Rectal smooth muscle tissue (tissue), 1 donor: ENCODE measurements around the gene MCU.
"Not testable (repeated sequence)": the region's sequence is repeated elsewhere in the genome, so short reads cannot be mapped to it uniquely, and the experiment has no call there.

Experiments used
- H3K27ac ChIP-seq: one replicate; pipeline ENCODE4 v1.7.0; 2013; ENCODE audit warnings: low read depth, low read length, inconsistent platforms
- H3K27me3 ChIP-seq: one replicate; pipeline ENCODE4 v1.7.0; 2013; ENCODE audit warnings: low read length; ENCODE audit not compliant: control insufficient read depth, insufficient read depth
- H3K36me3 ChIP-seq: one replicate; pipeline ENCODE4 v1.7.0; 2013; ENCODE audit warnings: low read length; ENCODE audit not compliant: control insufficient read depth, insufficient read depth
- H3K4me1 ChIP-seq: one replicate; pipeline ENCODE4 v1.7.0; 2013; ENCODE audit warnings: low read length; ENCODE audit not compliant: control insufficient read depth, insufficient read depth
- H3K4me3 ChIP-seq: one replicate; pipeline ENCODE4 v1.7.0; 2013; ENCODE audit warnings: low read length
- H3K9ac ChIP-seq: one replicate; pipeline ENCODE4 v1.7.0; 2013; ENCODE audit warnings: low read length

MCU gene

GRCh38 chr10:72663971-72664370, 28.0 kb upstream of the MCU start:
- Histone ChIP-seq H3K9ac (no peak overlapping the region), H3K4me3 (no peak overlapping the region), H3K27me3 (no peaks in the 10 kb centered on the region), H3K27ac (no peak overlapping the region), H3K4me1 (no peaks in the 10 kb centered on the region), H3K36me3 (no peaks in the 10 kb centered on the region)

GRCh38 chr10:72665925-72666324, 26.0 kb upstream of the MCU start:
- Histone ChIP-seq H3K9ac (no peak overlapping the region), H3K27me3 (no peaks in the 10 kb centered on the region), H3K27ac (no peak overlapping the region), H3K4me3 (no peak overlapping the region), H3K4me1 (no peaks in the 10 kb centered on the region), H3K36me3 (no peaks in the 10 kb centered on the region)

GRCh38 chr10:72667207-72667864, 24.6 kb upstream of the MCU start:
- no peak overlapping the region for H3K9ac ChIP-seq
- no peaks in the 10 kb centered on the region for H3K27me3 ChIP-seq
- H3K27ac ChIP-seq = no peak overlapping the region
- no peak overlapping the region for H3K4me3 ChIP-seq
- H3K36me3 ChIP-seq = no peaks in the 10 kb centered on the region
- no peaks in the 10 kb centered on the region for H3K4me1 ChIP-seq

DNA sequence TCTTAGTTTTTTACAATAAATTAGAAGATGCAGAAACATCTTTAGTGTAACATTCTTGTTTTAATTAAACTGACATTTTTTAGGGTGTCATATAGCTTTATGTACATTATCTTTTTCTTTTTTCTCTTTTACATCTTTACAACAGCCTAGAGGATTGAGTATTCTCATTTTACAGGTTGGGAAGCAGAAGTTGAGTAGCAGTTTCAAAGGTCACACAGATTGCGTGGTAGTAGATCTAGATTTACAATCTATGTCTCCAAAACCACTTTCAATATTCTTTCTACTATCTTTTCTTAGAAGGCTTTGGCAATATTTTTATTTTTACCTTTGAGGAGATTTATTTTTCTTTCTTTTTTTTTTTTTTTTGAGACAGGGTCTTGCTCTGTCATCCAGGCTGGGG, 18.7 kb upstream of the MCU start:
- no peaks in the 10 kb centered on the region for H3K27me3 ChIP-seq
- no peaks in the 10 kb centered on the region for H3K4me1 ChIP-seq
- H3K9ac ChIP-seq = no peak overlapping the region
- no peak overlapping the region for H3K27ac ChIP-seq
- H3K36me3 ChIP-seq = no peaks in the 10 kb centered on the region
- H3K4me3 ChIP-seq = no peak overlapping the region

DNA sequence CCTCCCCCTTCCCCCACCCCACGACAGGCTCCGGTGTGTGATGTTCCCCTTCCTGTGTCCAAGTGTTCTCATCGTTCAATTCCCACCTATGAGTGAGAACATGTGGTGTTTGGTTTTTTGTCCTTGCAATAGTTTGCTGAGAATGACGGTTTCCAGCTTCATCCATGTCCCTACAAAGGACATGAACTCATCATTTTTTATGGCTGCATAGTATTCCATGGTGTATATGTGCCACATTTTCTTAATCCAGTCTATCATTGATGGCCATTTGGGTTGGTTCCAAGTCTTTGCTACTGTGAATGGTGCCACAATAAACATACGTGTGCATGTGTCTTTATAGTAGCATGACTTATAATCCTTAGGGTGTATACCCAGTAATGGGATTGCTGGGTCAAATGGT, 17.8 kb upstream of the MCU start:
- not testable (repeated sequence) for H3K36me3 ChIP-seq, H3K27ac ChIP-seq, H3K4me3 ChIP-seq

GRCh38 chr10:72679838-72680241, 12.1 kb upstream of the MCU start:
- H3K4me1 ChIP-seq = no peaks in the 10 kb centered on the region
- H3K27me3 ChIP-seq = no peaks in the 10 kb centered on the region
- H3K27ac ChIP-seq = no peak overlapping the region
- no peaks in the 10 kb centered on the region for H3K36me3 ChIP-seq
- no peak overlapping the region for H3K4me3 ChIP-seq
- no peak overlapping the region for H3K9ac ChIP-seq

More for the DNA sequence above, 17.8 kb upstream of the MCU start:
- H3K27me3 ChIP-seq, H3K4me1 ChIP-seq, H3K9ac ChIP-seq: not testable (repeated sequence)

GRCh38 chr10:72682638-72683037, 9.3 kb upstream of the MCU start:
- H3K9ac ChIP-seq = no peak overlapping the region
- no peak overlapping the region for H3K4me3 ChIP-seq
- no peaks in the 10 kb centered on the region for H3K27me3 ChIP-seq
- no peaks in the 10 kb centered on the region for H3K4me1 ChIP-seq
- H3K36me3 ChIP-seq = no peaks in the 10 kb centered on the region
- H3K27ac ChIP-seq = no peak overlapping the region

- no peak overlapping the region for H3K9ac ChIP-seq
- no peak overlapping the region for H3K27ac ChIP-seq
- no peak overlapping the region for H3K4me3 ChIP-seq
- no peaks in the 10 kb centered on the region for H3K27me3 ChIP-seq
- no peaks in the 10 kb centered on the region for H3K4me1 ChIP-seq
- no peaks in the 10 kb centered on the region for H3K36me3 ChIP-seq
Observed at GRCh38 chr10:72685264-72685921, 6.5 kb upstream of the MCU start.

DNA sequence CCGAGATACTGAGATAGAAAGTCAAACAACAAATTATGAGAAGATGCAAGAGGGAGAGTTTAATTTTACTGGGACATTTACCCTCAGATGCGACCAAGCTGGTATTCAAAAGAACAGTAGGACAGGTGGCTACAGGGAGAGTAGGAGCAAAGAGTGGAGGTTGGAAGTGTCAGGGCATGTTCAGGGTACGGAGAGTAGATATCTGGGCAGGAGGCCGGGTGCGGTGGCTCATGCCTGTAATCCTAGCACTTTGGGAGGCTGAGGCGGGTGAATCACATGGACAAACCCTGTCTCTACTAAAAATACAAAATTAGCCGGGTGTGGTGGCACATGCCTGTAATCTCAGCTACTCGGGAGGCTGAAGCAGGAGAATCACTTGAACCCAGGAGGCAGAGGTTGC, 5.5 kb upstream of the MCU start:
- not testable (repeated sequence) for H3K27ac ChIP-seq, H3K36me3 ChIP-seq, H3K9ac ChIP-seq, H3K27me3 ChIP-seq, H3K4me3 ChIP-seq, H3K4me1 ChIP-seq

DNA sequence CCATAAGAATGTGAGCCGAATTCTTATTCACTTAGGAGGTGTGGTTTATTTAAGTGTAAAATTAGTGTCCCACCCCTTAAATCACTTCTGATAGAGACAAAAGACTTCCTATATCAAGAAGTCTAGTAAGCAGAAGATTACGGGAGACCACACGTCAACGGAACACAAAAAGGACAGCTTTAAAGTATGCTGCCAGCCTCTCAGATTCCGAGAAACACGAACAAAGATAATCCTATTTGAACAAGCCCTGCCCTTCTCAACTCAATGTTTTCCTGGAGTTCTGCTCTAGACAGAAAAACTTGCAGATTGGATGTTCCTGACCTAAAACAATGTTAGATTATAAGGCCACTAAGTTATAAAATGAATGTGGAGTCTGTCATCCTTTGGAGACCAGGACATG, 4.9 kb upstream of the MCU start:
- H3K36me3 ChIP-seq = no peaks in the 10 kb centered on the region
- H3K4me3 ChIP-seq = no peak overlapping the region
- H3K27ac ChIP-seq = no peak overlapping the region
- H3K4me1 ChIP-seq = peaks cover 4% of the 10 kb centered on the region
- H3K9ac ChIP-seq = no peak overlapping the region
- no peaks in the 10 kb centered on the region for H3K27me3 ChIP-seq

DNA sequence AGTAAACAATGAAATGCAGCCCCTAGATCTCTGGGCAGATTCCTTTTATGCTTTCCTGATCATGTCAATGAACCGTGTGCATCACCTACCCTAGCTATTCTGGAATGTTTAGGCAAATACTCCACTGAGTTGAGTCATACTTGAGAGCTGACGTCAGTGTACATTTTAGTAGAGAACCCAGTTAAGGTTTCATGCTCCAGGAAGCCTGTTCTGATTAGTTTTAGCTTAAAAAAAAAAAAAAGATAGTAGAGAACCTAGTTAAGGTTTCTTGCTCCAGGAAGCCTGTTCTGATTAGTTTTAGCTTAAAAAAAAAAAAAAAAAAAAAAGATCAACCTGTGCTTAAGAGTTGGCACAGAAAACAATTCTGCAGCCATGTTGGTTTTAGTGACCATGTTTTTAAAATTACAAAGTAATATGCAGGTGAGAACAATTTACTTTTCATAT, 3.7 kb upstream of the MCU start:
- Histone ChIP-seq H3K27me3 (no peaks in the 10 kb centered on the region), H3K4me3 (no peak overlapping the region), H3K4me1 (peaks cover 7% of the 10 kb centered on the region), H3K9ac (no peak overlapping the region), H3K27ac (no peak overlapping the region), H3K36me3 (no peaks in the 10 kb centered on the region)

DNA sequence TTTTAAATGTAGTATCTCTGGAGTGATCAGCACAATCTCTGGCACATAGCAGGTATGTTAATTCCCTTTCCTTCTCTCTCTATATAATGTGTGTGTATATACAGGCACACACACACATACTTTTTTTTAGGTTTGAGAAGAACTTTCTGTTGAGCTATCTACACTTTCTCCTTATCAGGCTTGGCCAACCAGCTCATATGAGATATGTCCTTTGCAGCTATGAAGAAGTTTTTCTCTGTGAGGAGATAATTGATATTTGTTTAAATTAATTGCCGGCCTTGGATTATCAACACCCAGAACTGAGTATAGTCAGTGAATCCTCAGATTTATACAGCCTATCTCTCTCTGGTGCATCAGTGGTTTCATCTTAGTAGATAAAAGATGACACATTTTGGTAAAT, 2.3 kb upstream of the MCU start:
- H3K4me3 ChIP-seq = no peak overlapping the region
- no peak overlapping the region for H3K27ac ChIP-seq
- H3K9ac ChIP-seq = no peak overlapping the region
- H3K4me1 ChIP-seq = peaks cover 17% of the 10 kb centered on the region
- H3K27me3 ChIP-seq = no peaks in the 10 kb centered on the region
- no peaks in the 10 kb centered on the region for H3K36me3 ChIP-seq

- H3K4me3 ChIP-seq = no peak overlapping the region
- no peaks in the 10 kb centered on the region for H3K36me3 ChIP-seq
- H3K9ac ChIP-seq = no peak overlapping the region
- no peaks in the 10 kb centered on the region for H3K27me3 ChIP-seq
- no peak overlapping the region for H3K27ac ChIP-seq
- H3K4me1 ChIP-seq = peaks cover 23% of the 10 kb centered on the region
Observed at GRCh38 chr10:72690071-72690755, 1.7 kb upstream of the MCU start.
